Subcutaneous adipose tissue (tissue), 4 donors: ENCODE data around the gene RIPK4. TPM values are rescaled to one million over a fixed set of nuclear protein-coding genes. Genes with fewer than 3 reads are reported as not detected.

Experiments
- CTCF ChIP-seq: fragments of 450-650 bp; IDR thresholded peaks from one replicate; pipeline ENCODE4 v1.5.1; 2016; ENCODE audit warnings: low read depth, mild to moderate bottlenecking, control low read depth, antibody characterized with exemption, moderate library complexity
- small RNA-seq: library from RNA; depleted of rRNA; stranded (forward); fragments of <200 nt; gene quantifications from one replicate; pipeline ENCODE3, GENCODE V24; 2016
- total RNA-seq, 4 donors: library from RNA; depleted of rRNA; stranded (reverse); fragments of >200 nt; gene quantifications; one replicate each; pipeline ENCODE4 v1.1.0, GENCODE V29; 2016

The RIPK4 gene
- total RNA-seq, 4 donors from 2014 or later = 0.16 TPM; not detected in 3

- no peak for TF ChIP-seq CTCF
Observed at GRCh38 chr21:41695513-41695912, 71.3 kb downstream of the RIPK4 start.

GRCh38 chr21:41692185-41692565, 74.7 kb downstream of the RIPK4 start:
- TF ChIP-seq CTCF = no peak

GRCh38 chr21:41691205-41692184, 75.4 kb downstream of the RIPK4 start:
- no peak for TF ChIP-seq CTCF

Small RNA genes within 50 kb of the gene (small RNA-seq; reads per million reads assigned to genes)
- not detected for gene MIR6814

Other genes starting within 250 kb of the RIPK4 start
- gene PRDM15, start 112.3 kb upstream of the RIPK4 start, total RNA-seq = 1 to 10 TPM; 5.3 to 6.8 (median 5.8) TPM
- 100 to 1,000 TPM in 3 of 4 donors, 10 to 100 TPM in 1; 84.1 to 151 (median 128) TPM for gene C2CD2, start 187.0 kb upstream of the RIPK4 start, total RNA-seq
- gene ZBTB21, start 243.3 kb upstream of the RIPK4 start, total RNA-seq = 10 to 100 TPM in 3 of 4 donors, 1 to 10 TPM in 1; 7.0 to 18.4 (median 12.4) TPM